HCT116 (cell line): ENCODE data around the gene CHRDL1. TPM values are rescaled to one million over a fixed set of nuclear protein-coding genes. Genes with fewer than 3 reads are reported as not detected.

Source experiments
- ATAC-seq: fragments of 200-7000 bp; cut with Tn5 transposase; 2 replicates; pipeline ENCODE4 v1.9.1; 2020; ENCODE audit warnings: mild to moderate bottlenecking, moderate library complexity
- BruUV-seq: library from RNA; stranded (reverse); fragments of 400-500 nt; replicated peaks from 2 replicates; lab custom pipeline; 2021; lab: Mats Ljungman, UMichigan
- CTCF ChIA-PET: fragments of 300-600 bp; sonication (Branson Sonifier 250); formaldehyde crosslinking; loops from one replicate; lab custom pipeline; 2021; ENCODE audit warnings: antibody characterized with exemption; lab: Charles Lee
- POLR2A ChIA-PET: fragments of 300-600, 350-600 bp; sonication (Branson Sonifier 250); formaldehyde crosslinking; loops from one replicate; lab custom pipeline; 2021; ENCODE audit warnings: antibody characterized with exemption; lab: Charles Lee
- RAD21 ChIA-PET, 2 experiments: fragments of 300-600 bp; sonication (Branson Sonifier 250); formaldehyde crosslinking; loops; one replicate each; lab custom pipeline; 2023; ENCODE audit warnings: low total read pairs in 2 of 2; ENCODE audit not compliant: uncharacterized antibody in 2 of 2, unreplicated experiment in 2 of 2, low non-redundant PET in 1 of 2; lab: Charles Lee
- DNase-seq: peaks from one replicate; pipeline ENCODE4 v3.0.0-alpha.2; 2010; ENCODE audit warnings: low read depth, low spot score
- H2AFZ ChIP-seq: fragments of 200-600 bp; shearing (Covaris generic), sonication (generic); 2 replicates; pipeline ENCODE4 v1.6.1; 2017; ENCODE audit warnings: low read depth, mixed run types, mixed read lengths, antibody characterized with exemption, low read length; ENCODE audit not compliant: poor library complexity, severe bottlenecking
- H3K27ac ChIP-seq: 2 replicates; pipeline ENCODE4 v1.5.1; 2012; ENCODE audit warnings: low read depth, low read length
- H3K27me3 ChIP-seq: fragments of 200-600 bp; sonication (generic); 2 replicates; pipeline ENCODE4 v1.6.1; 2016; ENCODE audit warnings: mixed run types, low read length, mixed read lengths; ENCODE audit not compliant: insufficient read depth
- H3K36me3 ChIP-seq, 2 experiments: fragments of 200-500 bp in 1 of 2; fragments of 200-600 bp in 1 of 2; sonication (Bioruptor generic) in 1 of 2; sonication (generic) in 1 of 2; 2 replicates each; pipeline versions ENCODE4 v1.5.1 to v1.6.1; 2014 to 2016; ENCODE audit warnings: low read length in 2 of 2, inconsistent platforms in 1 of 2, mixed read lengths in 1 of 2, mixed run types in 1 of 2; ENCODE audit not compliant: insufficient read depth in 2 of 2, control insufficient read depth in 1 of 2
- H3K4me1 ChIP-seq, 2 experiments: fragments of 200-600 bp in 1 of 2; sonication (generic) in 1 of 2; 2 replicates each; pipeline versions ENCODE4 v1.5.1 to v1.6.1; 2012 to 2017; ENCODE audit warnings: low read length in 2 of 2, inconsistent platforms in 1 of 2, mild to moderate bottlenecking in 1 of 2, mixed read lengths in 1 of 2, mixed run types in 1 of 2, moderate library complexity in 1 of 2; ENCODE audit not compliant: insufficient read depth in 2 of 2, control insufficient read depth in 1 of 2
- H3K4me2 ChIP-seq: fragments of 200-600 bp; sonication (generic); 2 replicates; pipeline ENCODE4 v1.6.1; 2017; ENCODE audit warnings: mixed run types, low read length, mixed read lengths
- H3K4me3 ChIP-seq, 2 experiments: fragments of 200-600 bp in 1 of 2; sonication (generic) in 1 of 2; replicated peaks in 1 of 2; 2 replicates each; pipeline ENCODE4 v1.5.1; 2011 to 2016; ENCODE audit warnings: low read length in 2 of 2, control low read depth in 1 of 2, low read depth in 1 of 2, mild to moderate bottlenecking in 1 of 2, mixed read lengths in 1 of 2, mixed run types in 1 of 2
- H3K79me2 ChIP-seq: fragments of 200-600 bp; sonication (generic); 2 replicates; pipeline ENCODE4 v1.6.1; 2017; ENCODE audit warnings: mild to moderate bottlenecking, mixed run types, low read length, moderate library complexity, mixed read lengths; ENCODE audit not compliant: insufficient read depth
- H3K9ac ChIP-seq: fragments of 200-600 bp; sonication (generic); 2 replicates; pipeline ENCODE4 v1.6.1; 2016; ENCODE audit warnings: low read length, mixed read lengths
- H3K9me2 ChIP-seq: fragments of 200-600 bp; sonication (generic), shearing (Covaris generic); 2 replicates; pipeline ENCODE4 v1.6.1; 2017; ENCODE audit warnings: mixed run types, mild to moderate bottlenecking, moderate library complexity; ENCODE audit not compliant: insufficient read depth
- H3K9me3 ChIP-seq, 2 experiments: fragments of 200-500 bp in 1 of 2; fragments of 200-600 bp in 1 of 2; sonication (Bioruptor generic) in 1 of 2; sonication (generic) in 1 of 2; 2 replicates each; pipeline ENCODE4 v1.6.1; 2014 to 2017; ENCODE audit warnings: low read length in 2 of 2, mixed read lengths in 2 of 2, inconsistent platforms in 1 of 2, low read depth in 1 of 2, mild to moderate bottlenecking in 1 of 2, mixed run types in 1 of 2, moderate library complexity in 1 of 2; ENCODE audit not compliant: control insufficient read depth in 1 of 2, insufficient read depth in 1 of 2
- H4K20me1 ChIP-seq: fragments of 200-600 bp; sonication (generic), shearing (Covaris generic); 2 replicates; pipeline ENCODE4 v1.6.1; 2017; ENCODE audit warnings: mixed run types, mild to moderate bottlenecking, moderate library complexity; ENCODE audit not compliant: insufficient read depth
- EGR1 ChIP-seq: IDR thresholded peaks from 2 replicates; pipeline ENCODE4 v1.6.1; 2012; ENCODE audit warnings: low read depth
- ELF1 ChIP-seq: IDR thresholded peaks from 2 replicates; pipeline ENCODE4 v1.6.1; 2012; ENCODE audit warnings: low read depth, borderline replicate concordance
- FOSL1 ChIP-seq: IDR thresholded peaks from 2 replicates; pipeline ENCODE4 v1.6.1; 2012; ENCODE audit warnings: low read depth
- POLR2A ChIP-seq: IDR thresholded peaks from 2 replicates; pipeline ENCODE4 v1.7.0; 2011; ENCODE audit warnings: borderline replicate concordance; ENCODE audit not compliant: insufficient read depth, insufficient read length; ENCODE audit errors: extremely low read depth
- POLR2AphosphoS5 ChIP-seq: IDR thresholded peaks from 2 replicates; pipeline ENCODE4 v1.6.1; 2011; ENCODE audit warnings: mild to moderate bottlenecking, low read depth, low read length, moderate library complexity
- SP1 ChIP-seq: IDR thresholded peaks from 2 replicates; pipeline ENCODE4 v1.6.1; 2012; ENCODE audit warnings: low read depth
- SRF ChIP-seq: IDR thresholded peaks from 2 replicates; pipeline ENCODE4 v1.6.1; 2012; ENCODE audit warnings: low read depth
- TCF7L2 ChIP-seq: IDR thresholded peaks from 2 replicates; pipeline ENCODE4 v1.7.0; 2011; ENCODE audit warnings: borderline replicate concordance, inconsistent platforms; ENCODE audit not compliant: insufficient read depth, insufficient read length; ENCODE audit errors: extremely low read depth
- intact Hi-C: fragments of 100-400 bp; cut with micrococcal nuclease; formaldehyde crosslinking; loops from 2 replicates; pipeline ENCODE4 v1.10.0; 2022
- total RNA-seq: library from RNA; stranded (reverse); gene quantifications from one replicate; pipeline ENCODE4 v1.2.1, GENCODE V29; 2021; ENCODE audit not compliant: unreplicated experiment
- TF ChIP-seq, protein P1 (sequence below): IDR thresholded peaks from 2 replicates; pipeline ENCODE4 v1.6.1; 2011; ENCODE audit warnings: mild to moderate bottlenecking, low read length, moderate library complexity; ENCODE audit not compliant: insufficient replicate concordance; ENCODE audit errors: extremely low read depth
- TF ChIP-seq, protein P2 (sequence below), 3 experiments: fragments of 200-600 bp in 1 of 3; sonication (generic) in 1 of 3; IDR thresholded peaks in 2 of 3; conservative IDR thresholded peaks in 1 of 3; 2 replicates each; pipeline ENCODE4 v1.5.1; 2012 to 2017; ENCODE audit warnings: low read depth in 2 of 3, low read length in 2 of 3, antibody characterized with exemption in 1 of 3, borderline replicate concordance in 1 of 3, control low read depth in 1 of 3, mild to moderate bottlenecking in 1 of 3, mixed read lengths in 1 of 3, mixed run types in 1 of 3, moderate library complexity in 1 of 3; ENCODE audit not compliant: insufficient read depth in 1 of 3

Gene CHRDL1
- total RNA-seq, 1 experiment from 2014 or later: 0.05 TPM

DNA sequence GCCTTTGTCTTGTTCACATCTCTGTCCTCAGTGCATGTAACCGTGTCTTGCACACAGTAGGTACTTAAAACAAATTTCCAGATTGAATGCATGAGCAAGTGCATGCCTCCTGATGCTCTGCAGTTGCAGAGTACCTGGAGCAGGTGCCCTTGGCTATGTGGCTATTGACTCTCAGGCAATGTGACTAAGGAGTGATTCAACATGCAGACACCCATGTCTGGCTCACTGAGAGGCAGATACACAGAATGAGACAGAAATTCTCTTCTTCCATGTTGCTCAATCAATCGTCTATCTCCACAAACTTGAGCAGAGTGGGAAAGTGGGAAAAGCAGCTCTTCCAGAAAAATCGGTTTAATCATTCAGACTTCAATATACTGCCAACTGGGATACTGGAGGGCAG, 111.0 kb downstream of the CHRDL1 start:
- Histone ChIP-seq H2AFZ (no peak overlapping the region), H3K27ac (no peak overlapping the region), H3K36me3 (no peaks in the 10 kb centered on the region), H3K4me3 (no peak overlapping the region), H3K9me3 (no peaks in the 10 kb centered on the region), H3K79me2 (no peaks in the 10 kb centered on the region), H3K4me2 (no peak overlapping the region), H3K27me3 (no peaks in the 10 kb centered on the region), H3K9ac (no peak overlapping the region), H3K4me1 (no peaks in the 10 kb centered on the region), H4K20me1 (no peaks in the 10 kb centered on the region), H3K9me2 (no peaks in the 10 kb centered on the region)
- ATAC-seq (no peak), DNase-seq (no peak)
- ChIA-PET POLR2A (no interaction called here), RAD21 (no interaction called here), CTCF (no interaction called here)
- no TSS peak for BruUV-seq
- TF ChIP-seq SRF: no peak
- TF ChIP-seq SP1: no peak
- no peak for TF ChIP-seq ELF1
- TF ChIP-seq, protein P1, sequence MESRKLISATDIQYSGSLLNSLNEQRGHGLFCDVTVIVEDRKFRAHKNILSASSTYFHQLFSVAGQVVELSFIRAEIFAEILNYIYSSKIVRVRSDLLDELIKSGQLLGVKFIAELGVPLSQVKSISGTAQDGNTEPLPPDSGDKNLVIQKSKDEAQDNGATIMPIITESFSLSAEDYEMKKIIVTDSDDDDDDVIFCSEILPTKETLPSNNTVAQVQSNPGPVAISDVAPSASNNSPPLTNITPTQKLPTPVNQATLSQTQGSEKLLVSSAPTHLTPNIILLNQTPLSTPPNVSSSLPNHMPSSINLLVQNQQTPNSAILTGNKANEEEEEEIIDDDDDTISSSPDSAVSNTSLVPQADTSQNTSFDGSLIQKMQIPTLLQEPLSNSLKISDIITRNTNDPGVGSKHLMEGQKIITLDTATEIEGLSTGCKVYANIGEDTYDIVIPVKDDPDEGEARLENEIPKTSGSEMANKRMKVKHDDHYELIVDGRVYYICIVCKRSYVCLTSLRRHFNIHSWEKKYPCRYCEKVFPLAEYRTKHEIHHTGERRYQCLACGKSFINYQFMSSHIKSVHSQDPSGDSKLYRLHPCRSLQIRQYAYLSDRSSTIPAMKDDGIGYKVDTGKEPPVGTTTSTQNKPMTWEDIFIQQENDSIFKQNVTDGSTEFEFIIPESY: no peak
- no peak for TF ChIP-seq TCF7L2
- TF ChIP-seq EGR1: no peak
- no peak for TF ChIP-seq POLR2AphosphoS5
- TF ChIP-seq FOSL1: no peak
- TF ChIP-seq POLR2A: no peak
- TF ChIP-seq, protein P2, sequence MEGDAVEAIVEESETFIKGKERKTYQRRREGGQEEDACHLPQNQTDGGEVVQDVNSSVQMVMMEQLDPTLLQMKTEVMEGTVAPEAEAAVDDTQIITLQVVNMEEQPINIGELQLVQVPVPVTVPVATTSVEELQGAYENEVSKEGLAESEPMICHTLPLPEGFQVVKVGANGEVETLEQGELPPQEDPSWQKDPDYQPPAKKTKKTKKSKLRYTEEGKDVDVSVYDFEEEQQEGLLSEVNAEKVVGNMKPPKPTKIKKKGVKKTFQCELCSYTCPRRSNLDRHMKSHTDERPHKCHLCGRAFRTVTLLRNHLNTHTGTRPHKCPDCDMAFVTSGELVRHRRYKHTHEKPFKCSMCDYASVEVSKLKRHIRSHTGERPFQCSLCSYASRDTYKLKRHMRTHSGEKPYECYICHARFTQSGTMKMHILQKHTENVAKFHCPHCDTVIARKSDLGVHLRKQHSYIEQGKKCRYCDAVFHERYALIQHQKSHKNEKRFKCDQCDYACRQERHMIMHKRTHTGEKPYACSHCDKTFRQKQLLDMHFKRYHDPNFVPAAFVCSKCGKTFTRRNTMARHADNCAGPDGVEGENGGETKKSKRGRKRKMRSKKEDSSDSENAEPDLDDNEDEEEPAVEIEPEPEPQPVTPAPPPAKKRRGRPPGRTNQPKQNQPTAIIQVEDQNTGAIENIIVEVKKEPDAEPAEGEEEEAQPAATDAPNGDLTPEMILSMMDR (IDR thresholded peaks at IDR 0.05 in 2 of 3, conservative IDR thresholded peaks at IDR 0.05 in 1 of 3; ENCODE audit: borderline replicate concordance in 1 of 3, insufficient read depth in 1 of 3, low read depth in 2 of 3, low read length in 2 of 3): no peak
- intact Hi-C loops: no loop called here
